GM12873 (cell line): ENCODE results near the gene HSF2.
A peak's percentile ranks its signal among the peaks of the same experiment; 100 is the strongest.

Source experiments
- CTCF ChIP-seq: IDR thresholded peaks from 2 replicates; pipeline ENCODE4 v1.5.1; 2012; ENCODE audit warnings: low read depth, mild to moderate bottlenecking, moderate library complexity, low read length, control low read depth; ENCODE audit not compliant: insufficient read depth; ENCODE audit errors: missing control alignments

HSF2 gene

GRCh38 chr6:122454673-122455072, 55.2 kb downstream of the HSF2 start:
- no peak for TF ChIP-seq CTCF

GRCh38 chr6:122458087-122458486, 58.6 kb downstream of the HSF2 start:
- TF ChIP-seq CTCF = no peak

- no peak for TF ChIP-seq CTCF
Measured at GRCh38 chr6:122459240-122459639, 59.8 kb downstream of the HSF2 start.

- no peak for TF ChIP-seq CTCF
Measured at GRCh38 chr6:122461885-122462284, 62.4 kb downstream of the HSF2 start.

GRCh38 chr6:122471107-122472021, 71.9 kb downstream of the HSF2 start, which contains the start of gene SERINC1:
Gene SERINC1, minus strand, starts transcription at chr6:122471807. Its CDS starts 70 bp downstream, at chr6:122471737.
- no peak for TF ChIP-seq CTCF

GRCh38 chr6:122472022-122472340, 72.5 kb downstream of the HSF2 start:
- no peak for TF ChIP-seq CTCF

GRCh38 chr6:122476131-122476530, 76.7 kb downstream of the HSF2 start:
- peak; percentile 26 for TF ChIP-seq CTCF
